Osteocyte (in vitro differentiated cells): ENCODE measurements around the gene DDX39A. TPM values are rescaled to one million over a fixed set of nuclear protein-coding genes. Genes with fewer than 3 reads are reported as not detected.
"Not testable (repeated sequence)": the region's sequence is repeated elsewhere in the genome, so short reads cannot be mapped to it uniquely, and the experiment has no call there.

Source experiments
- DNase-seq: peaks from one replicate; pipeline ENCODE4 v3.0.0; 2021; ENCODE audit warnings: mixed read lengths; ENCODE audit not compliant: unreplicated experiment; ENCODE audit errors: extremely low spot score
- H3K27ac Mint-ChIP-seq: one replicate; pipeline ENCODE4 v1.8.0; 2021; ENCODE audit warnings: mild to moderate bottlenecking, mixed read lengths; ENCODE audit not compliant: unreplicated experiment
- H3K27me3 Mint-ChIP-seq: one replicate; pipeline ENCODE4 v1.8.0; 2021; ENCODE audit warnings: mixed read lengths; ENCODE audit not compliant: unreplicated experiment
- H3K36me3 Mint-ChIP-seq: one replicate; pipeline ENCODE4 v1.8.0; 2021; ENCODE audit warnings: mixed read lengths; ENCODE audit not compliant: unreplicated experiment
- H3K4me1 Mint-ChIP-seq: one replicate; pipeline ENCODE4 v1.8.0; 2021; ENCODE audit warnings: mixed read lengths; ENCODE audit not compliant: unreplicated experiment
- H3K4me3 Mint-ChIP-seq: one replicate; pipeline ENCODE4 v1.8.0; 2021; ENCODE audit warnings: mild to moderate bottlenecking, moderate library complexity, mixed read lengths; ENCODE audit not compliant: unreplicated experiment
- H3K9me3 Mint-ChIP-seq: one replicate; pipeline ENCODE4 v1.8.0; 2021; ENCODE audit warnings: mixed read lengths; ENCODE audit not compliant: unreplicated experiment
- CTCF ChIP-seq: fragments of 200-600 bp; sonication (generic); IDR thresholded peaks from 2 replicates; pipeline ENCODE4 v1.5.0; 2021; ENCODE audit warnings: antibody characterized with exemption, mild to moderate bottlenecking, moderate library complexity
- long read RNA-seq: library from polyadenylated mRNA; unstranded; transcript quantifications from one replicate; pipeline ENCODE4 v2.0.0, GENCODE V29; 2021
- total RNA-seq: library from RNA; stranded (reverse); gene quantifications from 2 replicates; pipeline ENCODE4 v1.2.1, GENCODE V29; 2021

The DDX39A gene
- total RNA-seq, result 66.0 and 71.0 TPM in 2 replicates
- long read RNA-seq, transcript DDX39A-201 (11 exons, 1,471 nt), result major isoform, 292 of 369 reads
- long read RNA-seq, partial matches to known transcripts, result 6 of 369 reads
- long read RNA-seq, other reads (novel, unspliced or antisense), result 67 of 369 reads

GRCh38 chr19:14419106-14419813 lies at the start of gene DDX39A:
TSS of gene DDX39A (minus strand) at chr19:14419341. CDS start at chr19:14413220, 6,121 bp downstream.
- peaks cover 38% of the 10 kb centered on the region for H3K4me1 Mint-ChIP-seq
- H3K9me3 Mint-ChIP-seq, result no peaks in the 10 kb centered on the region
- H3K36me3 Mint-ChIP-seq, result peaks cover 4% of the 10 kb centered on the region
- no peaks in the 10 kb centered on the region for H3K27me3 Mint-ChIP-seq
- peak within 1 kb of the TSS; percentile 97 for H3K4me3 Mint-ChIP-seq
- DNase-seq, result peak; percentile 99
- no peak for TF ChIP-seq CTCF
- peak within 1 kb of the TSS; percentile 96 for H3K27ac Mint-ChIP-seq

- Mint-ChIP-seq H3K36me3 (peaks cover 21% of the 10 kb centered on the region), H3K4me1 (peaks cover 5% of the 10 kb centered on the region), H3K4me3 (no peak overlapping the region), H3K27me3 (no peaks in the 10 kb centered on the region), H3K27ac (no peak overlapping the region), H3K9me3 (no peaks in the 10 kb centered on the region)
- DNase-seq, result no peak
- TF ChIP-seq CTCF, result no peak
Measured at GRCh38 chr19:14467816-14468215, 48.7 kb upstream of the DDX39A start.

GRCh38 chr19:14467391-14467790 lies 48.2 kb upstream of the DDX39A start:
- no peak overlapping the region for H3K4me3 Mint-ChIP-seq
- DNase-seq, result no peak
- H3K9me3 Mint-ChIP-seq, result no peaks in the 10 kb centered on the region
- H3K27me3 Mint-ChIP-seq, result no peaks in the 10 kb centered on the region
- H3K4me1 Mint-ChIP-seq, result peaks cover 5% of the 10 kb centered on the region
- peaks cover 25% of the 10 kb centered on the region for H3K36me3 Mint-ChIP-seq
- no peak overlapping the region for H3K27ac Mint-ChIP-seq
- TF ChIP-seq CTCF, result no peak

- Mint-ChIP-seq H3K27ac (no peak overlapping the region), H3K9me3 (no peaks in the 10 kb centered on the region), H3K27me3 (no peaks in the 10 kb centered on the region), H3K4me1 (no peaks in the 10 kb centered on the region), H3K4me3 (no peak overlapping the region), H3K36me3 (peaks cover 39% of the 10 kb centered on the region)
- no peak for DNase-seq
- TF ChIP-seq CTCF, result no peak
Measured at GRCh38 chr19:14463747-14464146, 44.6 kb upstream of the DDX39A start.

GRCh38 chr19:14462401-14462800 lies 43.3 kb upstream of the DDX39A start:
- H3K4me3 Mint-ChIP-seq, H3K27me3 Mint-ChIP-seq, H3K4me1 Mint-ChIP-seq, H3K27ac Mint-ChIP-seq, H3K9me3 Mint-ChIP-seq, DNase-seq: not testable (repeated sequence)
- peaks cover 45% of the 10 kb centered on the region for H3K36me3 Mint-ChIP-seq
